ENCODE results near the gene TIPRL. TPM values are rescaled to one million over a fixed set of nuclear protein-coding genes. Genes with fewer than 3 reads are reported as not detected.
"Not testable (repeated sequence)": the region's sequence is repeated elsewhere in the genome, so short reads cannot be mapped to it uniquely, and the experiment has no call there.

Gene TIPRL
- total and polyA plus RNA-seq, 8 donors = 26.2 to 56.1 (median 51.5) TPM

DNA sequence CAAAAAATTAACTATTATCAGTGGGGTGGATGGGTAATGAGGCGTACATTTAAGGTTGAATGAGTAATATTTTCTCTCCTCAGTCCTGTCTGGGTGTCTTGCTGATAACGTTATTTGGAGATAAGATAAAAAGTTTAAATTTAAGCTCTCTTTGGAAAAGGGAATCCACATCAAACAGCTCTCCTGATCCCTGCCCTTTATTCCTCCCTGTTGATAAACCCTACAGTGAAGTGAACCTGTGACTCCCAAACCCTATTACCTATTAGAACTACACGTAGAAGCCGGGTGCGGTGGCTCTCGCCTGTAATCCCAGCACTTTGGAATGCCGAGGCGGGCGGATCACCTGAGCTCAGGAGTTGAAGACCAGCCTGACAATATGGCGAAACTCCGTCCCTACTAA, 32.1 kb upstream of the TIPRL start:
- no peaks in the 10 kb centered on the region for H3K36me3 ChIP-seq
- intact Hi-C loops (cut with DNase I) = no loop called here
- no peak for ATAC-seq
- TF ChIP-seq, protein P1, sequence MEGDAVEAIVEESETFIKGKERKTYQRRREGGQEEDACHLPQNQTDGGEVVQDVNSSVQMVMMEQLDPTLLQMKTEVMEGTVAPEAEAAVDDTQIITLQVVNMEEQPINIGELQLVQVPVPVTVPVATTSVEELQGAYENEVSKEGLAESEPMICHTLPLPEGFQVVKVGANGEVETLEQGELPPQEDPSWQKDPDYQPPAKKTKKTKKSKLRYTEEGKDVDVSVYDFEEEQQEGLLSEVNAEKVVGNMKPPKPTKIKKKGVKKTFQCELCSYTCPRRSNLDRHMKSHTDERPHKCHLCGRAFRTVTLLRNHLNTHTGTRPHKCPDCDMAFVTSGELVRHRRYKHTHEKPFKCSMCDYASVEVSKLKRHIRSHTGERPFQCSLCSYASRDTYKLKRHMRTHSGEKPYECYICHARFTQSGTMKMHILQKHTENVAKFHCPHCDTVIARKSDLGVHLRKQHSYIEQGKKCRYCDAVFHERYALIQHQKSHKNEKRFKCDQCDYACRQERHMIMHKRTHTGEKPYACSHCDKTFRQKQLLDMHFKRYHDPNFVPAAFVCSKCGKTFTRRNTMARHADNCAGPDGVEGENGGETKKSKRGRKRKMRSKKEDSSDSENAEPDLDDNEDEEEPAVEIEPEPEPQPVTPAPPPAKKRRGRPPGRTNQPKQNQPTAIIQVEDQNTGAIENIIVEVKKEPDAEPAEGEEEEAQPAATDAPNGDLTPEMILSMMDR (IDR thresholded peaks at IDR 0.05) = no peak
- no peak overlapping the region for H3K4me3 ChIP-seq
- DNase-seq = no peak
- H3K27me3 ChIP-seq = no peaks in the 10 kb centered on the region
- no peaks in the 10 kb centered on the region for H3K9me3 ChIP-seq
- no peak overlapping the region for H3K27ac ChIP-seq
- peaks cover 0 to 5% of the 10 kb centered on the region in 2 donors for H3K4me1 ChIP-seq

DNA sequence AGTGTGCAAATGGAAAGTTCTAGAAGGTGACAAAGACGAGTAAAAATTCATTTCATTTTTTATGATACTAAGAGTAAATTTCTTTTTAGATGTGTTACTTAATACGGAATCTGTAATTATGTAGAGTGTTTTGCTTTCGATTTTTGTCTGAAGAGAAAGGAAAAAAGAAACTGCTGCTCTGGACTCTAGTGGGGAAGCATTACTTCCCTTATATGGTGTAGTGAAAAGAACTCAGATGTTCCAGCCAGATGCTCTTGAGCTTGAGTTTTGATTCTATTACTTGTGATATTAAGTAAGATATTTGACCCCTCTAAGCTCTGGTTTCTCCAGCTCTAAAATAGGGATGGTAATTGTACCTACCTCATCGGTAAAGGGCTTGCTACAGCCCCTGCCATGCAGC, 29.8 kb upstream of the TIPRL start:
- TF ChIP-seq, protein P1 (IDR thresholded peaks at IDR 0.05) = no peak
- H3K27ac ChIP-seq = peak overlapping the region in 1 of 2 donors; percentile 4
- no peaks in the 10 kb centered on the region for H3K9me3 ChIP-seq
- H3K27me3 ChIP-seq = no peaks in the 10 kb centered on the region
- DNase-seq (no peak), ATAC-seq (no peak)
- H3K4me3 ChIP-seq = no peak overlapping the region
- peaks cover 0 to 5% of the 10 kb centered on the region in 2 donors for H3K4me1 ChIP-seq
- intact Hi-C loops (cut with DNase I) = no loop called here
- no peaks in the 10 kb centered on the region for H3K36me3 ChIP-seq

DNA sequence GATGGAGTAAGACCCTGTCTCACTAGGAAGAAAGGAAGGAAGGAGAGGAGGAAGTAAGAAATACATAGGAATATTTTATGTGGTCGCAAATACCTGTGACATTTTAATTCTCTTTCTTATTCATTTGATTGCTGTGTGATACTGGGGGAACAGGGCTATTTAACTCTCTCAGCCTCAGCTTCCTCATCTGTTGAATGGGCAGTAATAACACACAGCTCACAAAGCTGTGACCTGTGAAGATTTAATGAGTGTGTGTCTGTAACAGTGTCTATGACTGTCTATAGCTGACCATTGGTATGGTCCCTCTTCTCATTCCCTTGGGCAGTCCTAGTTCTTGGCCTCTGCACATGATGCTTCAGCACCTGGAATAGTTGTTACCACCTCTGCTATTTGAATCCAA, 28.5 kb upstream of the TIPRL start:
- H3K4me3 ChIP-seq = no peak overlapping the region
- no peaks in the 10 kb centered on the region for H3K27me3 ChIP-seq
- DNase-seq (no peak), ATAC-seq (no peak)
- H3K36me3 ChIP-seq = no peaks in the 10 kb centered on the region
- peaks cover 0 to 5% of the 10 kb centered on the region in 2 donors for H3K4me1 ChIP-seq
- no peaks in the 10 kb centered on the region for H3K9me3 ChIP-seq
- TF ChIP-seq, protein P1 (IDR thresholded peaks at IDR 0.05) = no peak
- no peak overlapping the region for H3K27ac ChIP-seq
- intact Hi-C loops (cut with DNase I) = no loop called here

DNA sequence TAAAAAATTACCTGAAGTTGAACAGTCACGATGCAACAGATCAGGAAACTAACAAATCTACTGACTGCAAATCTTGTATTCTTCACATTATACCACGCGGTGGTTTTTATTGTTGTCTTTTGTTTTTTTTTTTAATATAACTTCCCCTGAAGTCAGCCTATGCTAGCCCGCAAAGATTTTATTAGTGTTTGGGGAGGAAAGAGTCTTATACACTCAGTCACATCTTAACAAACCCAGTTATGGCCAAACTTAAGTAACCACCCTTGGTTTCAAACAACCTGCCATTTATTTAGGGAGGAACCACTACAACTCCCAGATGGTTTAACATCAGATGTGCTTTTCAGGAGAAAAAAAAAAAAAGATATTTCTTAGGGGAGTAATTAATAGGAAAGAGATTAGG, 26.8 kb upstream of the TIPRL start:
- no peak overlapping the region for H3K4me3 ChIP-seq
- intact Hi-C loops (cut with DNase I) = no loop called here
- TF ChIP-seq, protein P1 (IDR thresholded peaks at IDR 0.05) = no peak
- no peak for ATAC-seq
- no peak for DNase-seq
- H3K27ac ChIP-seq = no peak overlapping the region
- peaks cover 0 to 4% of the 10 kb centered on the region in 2 donors for H3K9me3 ChIP-seq
- no peaks in the 10 kb centered on the region for H3K36me3 ChIP-seq
- no peaks in the 10 kb centered on the region for H3K4me1 ChIP-seq
- no peaks in the 10 kb centered on the region for H3K27me3 ChIP-seq

DNA sequence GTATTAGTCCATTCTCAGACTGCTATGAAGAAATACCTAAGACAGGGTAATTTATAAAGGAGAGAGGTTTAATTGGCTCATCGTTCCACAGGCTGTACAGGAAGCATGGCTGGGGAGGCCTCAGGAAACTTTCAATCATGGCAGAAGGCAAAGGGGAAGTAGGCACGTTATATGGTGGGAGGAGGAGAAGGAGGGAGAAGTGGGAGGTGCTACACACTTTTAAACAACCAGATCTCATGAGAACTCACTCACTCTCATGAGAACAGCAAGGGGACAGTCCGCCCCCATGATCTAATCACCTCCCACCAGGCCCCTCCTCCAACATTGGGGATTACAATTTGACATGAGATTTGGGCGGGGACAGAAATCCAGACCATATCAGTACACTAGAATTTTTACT, 24.1 kb upstream of the TIPRL start:
- H3K4me1 ChIP-seq; H3K27ac ChIP-seq; H3K4me3 ChIP-seq; H3K36me3 ChIP-seq; intact Hi-C loops (cut with DNase I); ATAC-seq; H3K27me3 ChIP-seq; DNase-seq: not testable (repeated sequence)
- H3K9me3 ChIP-seq = peaks cover 0 to 25% of the 10 kb centered on the region in 2 donors

DNA sequence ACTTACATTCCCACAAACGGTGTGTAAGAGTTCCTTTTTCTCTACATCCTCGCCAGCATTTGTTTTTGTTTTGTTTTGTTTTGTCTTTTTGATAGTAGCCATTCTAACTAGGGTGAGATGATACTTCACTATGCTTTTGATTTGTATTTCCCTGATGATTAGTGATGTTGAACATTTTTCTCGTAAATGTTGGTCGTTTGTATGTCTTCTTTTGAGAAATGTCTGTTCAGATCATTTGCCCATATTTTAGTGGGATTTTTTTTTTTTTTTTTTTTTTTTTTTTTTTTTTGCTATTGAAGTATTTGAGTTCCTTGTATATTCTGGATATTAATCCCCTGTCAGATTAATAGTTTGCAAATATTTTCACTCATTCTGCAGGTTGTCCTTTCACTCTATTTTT, 22.9 kb upstream of the TIPRL start:
- H3K4me1 ChIP-seq = no peaks in the 10 kb centered on the region
- H3K27ac ChIP-seq = no peak overlapping the region
- H3K4me3 ChIP-seq = no peak overlapping the region
- no peaks in the 10 kb centered on the region for H3K27me3 ChIP-seq
- TF ChIP-seq, protein P1 (IDR thresholded peaks at IDR 0.05) = no peak
- DNase-seq = no peak
- no peak for ATAC-seq
- peaks cover 0 to 37% of the 10 kb centered on the region in 2 donors for H3K9me3 ChIP-seq
- intact Hi-C loops (cut with DNase I) = no loop called here
- no peaks in the 10 kb centered on the region for H3K36me3 ChIP-seq

Data from left lung (tissue), 10 donors.